ENCODE measurements around the gene AFAP1L1. TPM values are rescaled to one million over a fixed set of nuclear protein-coding genes. Genes with fewer than 3 reads are reported as not detected.

AFAP1L1 gene
- total RNA-seq: 7.5 and 8.3 TPM in 2 replicates

GRCh38 chr5:149271716-149272563 lies at the start of gene AFAP1L1:
AFAP1L1 (plus strand) TSS chr5:149271859; CDS start chr5:149271969, 110 bp downstream.

GRCh38 chr5:149345147-149345891 lies 73.7 kb downstream of the AFAP1L1 start, which contains the start of gene GRPEL2:
GRPEL2 (plus strand) TSS chr5:149345499; CDS start chr5:149345540, 41 bp downstream.

DNA sequence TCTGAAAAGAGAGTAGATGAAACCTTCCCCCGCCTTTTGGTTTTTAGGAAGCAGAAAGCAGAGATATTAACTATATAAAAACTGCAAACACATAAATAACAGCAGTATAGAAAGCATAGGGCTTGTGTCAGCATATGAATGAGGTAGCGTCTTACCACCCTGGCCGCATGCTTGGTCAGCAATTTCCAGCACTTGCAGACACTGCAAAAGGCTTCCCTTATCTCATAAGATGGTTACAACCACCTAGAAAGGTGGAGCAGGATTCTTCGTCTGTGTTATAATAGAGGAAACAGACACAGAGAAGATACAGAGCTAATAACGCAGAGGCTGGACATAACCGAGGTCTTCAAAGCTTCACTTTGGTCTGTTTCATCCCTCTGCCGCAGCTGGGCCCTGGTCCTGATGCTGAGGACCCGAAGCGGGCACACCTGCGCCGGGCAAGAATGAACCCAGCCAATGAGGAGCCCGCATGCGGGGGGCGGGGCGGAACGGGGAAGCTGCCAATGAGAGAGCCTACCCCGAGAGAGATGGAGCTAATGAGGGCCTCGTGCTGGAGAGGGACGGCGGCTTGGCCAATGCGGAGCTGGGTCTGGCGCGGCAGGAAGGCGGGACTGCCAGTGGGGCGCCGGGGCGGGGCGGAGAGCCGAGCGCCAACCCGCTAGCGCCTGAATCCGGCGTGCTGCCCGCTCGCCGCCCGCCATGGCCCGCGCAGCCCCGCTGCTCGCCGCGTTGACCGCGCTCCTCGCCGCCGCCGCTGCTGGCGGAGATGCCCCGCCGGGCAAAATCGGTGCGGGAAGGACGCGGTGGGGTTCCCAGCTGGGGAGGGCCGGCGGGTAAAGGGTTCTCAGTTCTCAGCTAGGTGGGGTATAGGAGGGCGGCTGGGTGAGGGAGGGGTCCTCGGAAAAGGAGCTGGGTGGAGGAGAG lies 86.0 kb downstream of the AFAP1L1 start, which contains the start of gene PCYOX1L:
Gene PCYOX1L (plus strand): TSS at position 677 of the 924 bp plus-strand sequence. CDS start 23 bp downstream, at position 700.

GRCh38 chr5:149379177-149379761 lies 107.6 kb downstream of the AFAP1L1 start, which contains the start of gene IL17B:
IL17B (minus strand) TSS chr5:149379292; CDS start chr5:149379225, 67 bp downstream.

Other genes with a start within 250 kb of the AFAP1L1 start
- gene SH3TC2, start 208.8 kb upstream of the AFAP1L1 start, total RNA-seq: 1.5 and 4.8 TPM in 2 replicates
- 15.8 and 19.6 TPM in 2 replicates for gene ABLIM3, start 130.4 kb upstream of the AFAP1L1 start, total RNA-seq
- gene GRPEL2, start 73.6 kb downstream of the AFAP1L1 start, total RNA-seq: 31.9 and 36.7 TPM in 2 replicates
- 5.4 and 9.7 TPM in 2 replicates for gene PCYOX1L, start 86.2 kb downstream of the AFAP1L1 start, total RNA-seq
- gene IL17B, start 107.4 kb downstream of the AFAP1L1 start, total RNA-seq: 0.22 TPM in 1 of 2 replicates, not detected in the other